Right lobe of liver (tissue), 4 donors: ENCODE data around the gene ARFIP1.

Source experiments
- CTCF ChIP-seq, 4 donors: fragments of 200-600 bp in 3 of 4; fragments of 450-650 bp in 1 of 4; IDR thresholded peaks; one replicate each; pipeline versions ENCODE4 v1.5.1 to v1.8.0; 2016 to 2022; ENCODE audit warnings: antibody characterized with exemption in 4 of 4, mild to moderate bottlenecking in 2 of 4
- POLR2A ChIP-seq: fragments of 450-650 bp; IDR thresholded peaks from one replicate; pipeline ENCODE4 v1.6.1; 2017; ENCODE audit warnings: antibody characterized with exemption, mild to moderate bottlenecking
- donor health status: DM: no; HTN: no; CAD: no.
- donor health status: DM: no; HTN: no; CAD: no.
- donor health status: DM: no; HTN: yes; CAD: no.

GRCh38 chr4:152875261-152875660 lies 95.5 kb downstream of the ARFIP1 start:
- TF ChIP-seq CTCF (IDR thresholded peaks at IDR 0.05) (no peak), POLR2A (no peak)
